Ecto neural progenitor cell (in vitro differentiated cells): ENCODE results near the gene GSTT4.
"Not testable (repeated sequence)": the region's sequence is repeated elsewhere in the genome, so short reads cannot be mapped to it uniquely, and the experiment has no call there.

Experiments
- DNase-seq: peaks from one replicate; pipeline ENCODE4 v3.0.0-alpha.2; 2018; ENCODE audit warnings: low spot score

Gene GSTT4

GRCh38 chr22:23986538-23987178 is 18.6 kb downstream of the GSTT4 start:
- DNase-seq, result not testable (repeated sequence)

GRCh38 chr22:23986089-23986488 is 19.2 kb downstream of the GSTT4 start:
- not testable (repeated sequence) for DNase-seq

GRCh38 chr22:23984430-23984829 is 20.8 kb downstream of the GSTT4 start:
- no peak for DNase-seq

- DNase-seq, result not testable (repeated sequence)
Measured at GRCh38 chr22:23980567-23980966, 24.7 kb downstream of the GSTT4 start.

GRCh38 chr22:23979557-23980240 is 25.6 kb downstream of the GSTT4 start, which contains the start of gene GSTT2:
TSS of gene GSTT2 (plus strand) at chr22:23980134.
- DNase-seq, result not testable (repeated sequence)

GRCh38 chr22:23977304-23977703 is 27.9 kb downstream of the GSTT4 start:
- DNase-seq, result not testable (repeated sequence)

GRCh38 chr22:23974836-23975352 is 30.4 kb downstream of the GSTT4 start:
- DNase-seq, result not testable (repeated sequence)

- not testable (repeated sequence) for DNase-seq
Measured at GRCh38 chr22:23974345-23974744, 30.9 kb downstream of the GSTT4 start, which contains the start of gene DDT. TSS of gene DDT (minus strand) at chr22:23974441. CDS start at chr22:23974414, 27 bp downstream.

GRCh38 chr22:23971927-23972326 is 33.3 kb downstream of the GSTT4 start:
- not testable (repeated sequence) for DNase-seq

GRCh38 chr22:23970816-23971486 is 34.3 kb downstream of the GSTT4 start:
- DNase-seq, result no peak

- no peak for DNase-seq
Measured at GRCh38 chr22:23970201-23970641, 35.0 kb downstream of the GSTT4 start.

GRCh38 chr22:23969071-23969470 is 36.2 kb downstream of the GSTT4 start:
- DNase-seq, result no peak

GRCh38 chr22:23966568-23966967 is 38.7 kb downstream of the GSTT4 start, which contains the start of gene DDTL:
TSS of gene DDTL (plus strand) at chr22:23966888. CDS start at chr22:23966915, 27 bp downstream.
- DNase-seq, result not testable (repeated sequence)

- DNase-seq, result not testable (repeated sequence)
Measured at GRCh38 chr22:23966094-23966493, 39.2 kb downstream of the GSTT4 start.

GRCh38 chr22:23961084-23961771 is 44.0 kb downstream of the GSTT4 start, which contains the start of gene GSTT2B:
TSS of gene GSTT2B (minus strand) at chr22:23961195. CDS start at chr22:23961131, 64 bp downstream.
- DNase-seq, result not testable (repeated sequence)

GRCh38 chr22:23956301-23956900 is 48.9 kb downstream of the GSTT4 start:
- DNase-seq, result peak; percentile 77

- DNase-seq, result not testable (repeated sequence)
Measured at GRCh38 chr22:23955886-23956285, 49.4 kb downstream of the GSTT4 start.

- not testable (repeated sequence) for DNase-seq
Measured at GRCh38 chr22:23954991-23955305, 50.3 kb downstream of the GSTT4 start.

GRCh38 chr22:23954193-23954990 is 50.9 kb downstream of the GSTT4 start:
- not testable (repeated sequence) for DNase-seq

GRCh38 chr22:23953485-23953884 is 51.8 kb downstream of the GSTT4 start:
- DNase-seq, result not testable (repeated sequence)
